Endothelial cell (in vitro differentiated cells): Measurements from ENCODE around the gene SUN2. TPM values are rescaled to one million over a fixed set of nuclear protein-coding genes. Genes with fewer than 3 reads are reported as not detected.

Experiments
- DNase-seq: peaks from one replicate; pipeline ENCODE4 v3.0.0; 2021; ENCODE audit warnings: low spot score
- H3K27ac Mint-ChIP-seq: one replicate; pipeline ENCODE4 v1.8.0; 2021; ENCODE audit warnings: mixed read lengths, inconsistent platforms; ENCODE audit not compliant: unreplicated experiment
- H3K27me3 Mint-ChIP-seq: one replicate; pipeline ENCODE4 v1.8.0; 2021; ENCODE audit warnings: mild to moderate bottlenecking, moderate library complexity, mixed read lengths, inconsistent platforms; ENCODE audit not compliant: unreplicated experiment
- H3K36me3 Mint-ChIP-seq: one replicate; pipeline ENCODE4 v1.8.0; 2021; ENCODE audit warnings: mild to moderate bottlenecking, low read depth, mixed read lengths, inconsistent platforms; ENCODE audit not compliant: unreplicated experiment
- H3K4me1 Mint-ChIP-seq: one replicate; pipeline ENCODE4 v1.8.0; 2021; ENCODE audit warnings: mild to moderate bottlenecking, mixed read lengths, inconsistent platforms; ENCODE audit not compliant: unreplicated experiment
- H3K4me3 Mint-ChIP-seq: one replicate; pipeline ENCODE4 v1.8.0; 2021; ENCODE audit warnings: mild to moderate bottlenecking, mixed read lengths, inconsistent platforms; ENCODE audit not compliant: unreplicated experiment
- H3K9me3 Mint-ChIP-seq: one replicate; pipeline ENCODE4 v1.8.0; 2021; ENCODE audit warnings: mixed read lengths, inconsistent platforms; ENCODE audit not compliant: unreplicated experiment
- CTCF ChIP-seq: fragments of 200-600 bp; sonication (generic); IDR thresholded peaks from one replicate; pipeline ENCODE4 v1.5.0; 2021; ENCODE audit warnings: antibody characterized with exemption; ENCODE audit not compliant: unreplicated experiment
- total RNA-seq: library from RNA; stranded (reverse); fragmentation: NEBNext Ultra II Directional; extraction: Animal tissue kit (Norgen Biotek cat#: 25700); gene quantifications from one replicate; pipeline ENCODE4 v1.2.1, GENCODE V29; 2021; ENCODE audit not compliant: unreplicated experiment

The SUN2 gene
- total RNA-seq, 1 donor from 2014 or later, result 74.4 TPM

- TF ChIP-seq CTCF, result no peak
- Mint-ChIP-seq H3K36me3 (peaks cover 41% of the 10 kb centered on the region), H3K27me3 (peaks cover 4% of the 10 kb centered on the region)
Observed at GRCh38 chr22:38742176-38742942, 13.4 kb downstream of the SUN2 start.

GRCh38 chr22:38741576-38741975 lies 14.2 kb downstream of the SUN2 start:
- Mint-ChIP-seq H3K9me3 (no peaks in the 10 kb centered on the region), H3K36me3 (peaks cover 46% of the 10 kb centered on the region), H3K4me1 (peaks cover 14% of the 10 kb centered on the region), H3K4me3 (no peak overlapping the region), H3K27ac (no peak overlapping the region), H3K27me3 (peaks cover 4% of the 10 kb centered on the region)
- no peak for TF ChIP-seq CTCF
- no peak for DNase-seq

More at GRCh38 chr22:38742176-38742942, 13.4 kb downstream of the SUN2 start:
- H3K27ac Mint-ChIP-seq, result no peak overlapping the region
- DNase-seq, result no peak
- no peak overlapping the region for H3K4me3 Mint-ChIP-seq
- H3K9me3 Mint-ChIP-seq, result no peaks in the 10 kb centered on the region
- H3K4me1 Mint-ChIP-seq, result peaks cover 6% of the 10 kb centered on the region

- no peak for DNase-seq
- peaks cover 14% of the 10 kb centered on the region for H3K4me1 Mint-ChIP-seq
- peak overlapping the region; percentile 24 for H3K27ac Mint-ChIP-seq
- no peak overlapping the region for H3K4me3 Mint-ChIP-seq
- peaks cover 49% of the 10 kb centered on the region for H3K36me3 Mint-ChIP-seq
- H3K9me3 Mint-ChIP-seq, result no peaks in the 10 kb centered on the region
- peaks cover 4% of the 10 kb centered on the region for H3K27me3 Mint-ChIP-seq
- no peak for TF ChIP-seq CTCF
Observed at GRCh38 chr22:38741166-38741565, 14.6 kb downstream of the SUN2 start.

GRCh38 chr22:38740754-38741153 lies 15.0 kb downstream of the SUN2 start:
- TF ChIP-seq CTCF, result no peak
- Mint-ChIP-seq H3K4me3 (no peak overlapping the region), H3K4me1 (peaks cover 14% of the 10 kb centered on the region), H3K27ac (peak overlapping the region; percentile 24), H3K9me3 (no peaks in the 10 kb centered on the region), H3K27me3 (peaks cover 4% of the 10 kb centered on the region), H3K36me3 (peaks cover 46% of the 10 kb centered on the region)
- no peak for DNase-seq

- H3K36me3 Mint-ChIP-seq, result peaks cover 47% of the 10 kb centered on the region
- peaks cover 4% of the 10 kb centered on the region for H3K27me3 Mint-ChIP-seq
- H3K9me3 Mint-ChIP-seq, result no peaks in the 10 kb centered on the region
- no peak overlapping the region for H3K27ac Mint-ChIP-seq
- no peak for DNase-seq
- no peak for TF ChIP-seq CTCF
- H3K4me3 Mint-ChIP-seq, result peak overlapping the region; percentile 25
- peaks cover 14% of the 10 kb centered on the region for H3K4me1 Mint-ChIP-seq
Observed at GRCh38 chr22:38740116-38740723, 15.6 kb downstream of the SUN2 start.
